HepG2 (cell line): ENCODE measurements around the gene ETFB. TPM values are rescaled to one million over a fixed set of nuclear protein-coding genes. Genes with fewer than 3 reads are reported as not detected.

Source experiments
- AKAP8 ChIP-seq: sonication (generic); formaldehyde crosslinking; IDR thresholded peaks from 2 replicates; pipeline ENCODE4 v1.5.1; 2020; ENCODE audit warnings: mild to moderate bottlenecking, missing genetic modification reagents
- FOSL2 ChIP-seq: sonication (generic); formaldehyde crosslinking; IDR thresholded peaks from 2 replicates; pipeline ENCODE4 v1.4.0; 2020; ENCODE audit warnings: missing genetic modification reagents
- MED13 ChIP-seq: sonication (generic); formaldehyde crosslinking; IDR thresholded peaks from 2 replicates; pipeline ENCODE4 v1.5.0; 2020; ENCODE audit warnings: missing genetic modification reagents
- NCOA5 ChIP-seq: sonication (generic); formaldehyde crosslinking; IDR thresholded peaks from 2 replicates; pipeline ENCODE4 v1.4.0; 2020; ENCODE audit warnings: missing genetic modification reagents
- NFYC ChIP-seq: IDR thresholded peaks from 2 replicates; pipeline ENCODE4 v1.6.1; 2016; ENCODE audit warnings: missing genetic modification reagents, missing compliant biosample characterization
- NR2F6 ChIP-seq, 2 experiments: IDR thresholded peaks; 2 replicates each; pipeline ENCODE4 v1.6.1; 2016; ENCODE audit warnings: antibody characterized with exemption in 1 of 2, mild to moderate bottlenecking in 1 of 2
- SNAPC2 ChIP-seq: sonication (generic); formaldehyde crosslinking; IDR thresholded peaks from 2 replicates; pipeline ENCODE4 v1.8.1; 2022; ENCODE audit warnings: mild to moderate bottlenecking, missing genetic modification reagents
- SRSF9 ChIP-seq: fragments of 200-400 bp; formaldehyde crosslinking; IDR thresholded peaks from 2 replicates; pipeline ENCODE4 v1.6.1; 2018; ENCODE audit warnings: borderline replicate concordance, mild to moderate bottlenecking, low read depth, low read length; ENCODE audit not compliant: insufficient read depth, poor library complexity, severe bottlenecking
- XRCC5 ChIP-seq: fragments of 200-400 bp; formaldehyde crosslinking; optimal IDR thresholded peaks from 2 replicates; pipeline ENCODE3; 2017; ENCODE audit warnings: mild to moderate bottlenecking, low read length
- ZNF274 ChIP-seq: sonication (generic); formaldehyde crosslinking; IDR thresholded peaks from 2 replicates; pipeline ENCODE4 v1.5.1; 2020; ENCODE audit warnings: mild to moderate bottlenecking, missing genetic modification reagents
- ZNF543 ChIP-seq: sonication (generic); formaldehyde crosslinking; IDR thresholded peaks from 2 replicates; pipeline ENCODE4 v1.4.0; 2020; ENCODE audit warnings: mild to moderate bottlenecking, missing genetic modification reagents
- polyA plus RNA-seq, 8 experiments: library from polyadenylated mRNA; depleted of rRNA in 3 of 8; stranded (reverse) in 7 of 8; unstranded in 1 of 8; fragments of >200 nt; fragmentation: Illumina TruSeq in 4 of 8; extraction: Trizol in 4 of 8; gene quantifications; 2 replicates each; pipeline versions ENCODE4 v1.2.1 to v1.2.3, GENCODE V29; 2011 to 2016; ENCODE audit warnings: low read depth in 4 of 8, missing spikeins in 1 of 8, mixed read lengths in 1 of 8; ENCODE audit not compliant: insufficient read depth in 1 of 8
- total RNA-seq, 5 experiments: library from RNA; depleted of rRNA; stranded (reverse); fragments of >200 nt; fragmentation: Illumina TruSeq; extraction: Trizol; gene quantifications; 2 replicates each; pipeline ENCODE4 v1.2.3, GENCODE V29; 2016; ENCODE audit warnings: low read depth in 1 of 5
- TF ChIP-seq, protein P1 (sequence below): sonication (generic); formaldehyde crosslinking; IDR thresholded peaks from 2 replicates; pipeline ENCODE4 v1.5.0; 2020; ENCODE audit warnings: mild to moderate bottlenecking, missing genetic modification reagents, borderline replicate concordance
- TF ChIP-seq, protein P2 (sequence below): sonication (generic); formaldehyde crosslinking; IDR thresholded peaks from 2 replicates; pipeline ENCODE4 v1.5.1; 2020; ENCODE audit warnings: mild to moderate bottlenecking, missing genetic modification reagents, moderate library complexity
- TF ChIP-seq, protein P3 (sequence below): sonication (generic); formaldehyde crosslinking; conservative IDR thresholded peaks from 2 replicates; pipeline ENCODE4 v1.4.0; 2020; ENCODE audit warnings: mild to moderate bottlenecking, missing genetic modification reagents, moderate library complexity

ETFB gene
- total and polyA plus RNA-seq, 2 of the 13 experiments (the other 11 are each of a cell fraction or from before 2014, with no cell fraction given) = 678 to 1,314 TPM

DNA sequence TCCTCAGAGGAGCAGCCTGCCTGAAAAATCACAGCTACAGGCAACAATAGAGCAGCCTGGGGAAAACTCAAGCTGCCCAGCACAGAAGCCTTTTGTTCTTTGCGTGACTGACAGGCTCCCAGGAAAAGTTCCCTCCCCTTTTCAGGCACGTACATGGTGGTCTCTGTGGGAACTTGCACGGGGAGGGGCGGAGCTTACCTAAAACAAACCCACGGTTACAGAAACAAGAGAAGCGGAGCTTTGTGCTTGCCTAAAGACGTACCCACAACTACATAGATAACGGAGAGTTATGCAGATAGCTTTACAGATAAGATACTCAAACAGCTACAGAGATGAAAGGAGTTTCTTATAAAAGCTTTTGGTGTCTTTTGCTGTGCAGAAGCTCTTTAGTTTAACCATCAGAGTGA, 11.4 kb downstream of the ETFB start (continued):
- TF ChIP-seq, protein P1, sequence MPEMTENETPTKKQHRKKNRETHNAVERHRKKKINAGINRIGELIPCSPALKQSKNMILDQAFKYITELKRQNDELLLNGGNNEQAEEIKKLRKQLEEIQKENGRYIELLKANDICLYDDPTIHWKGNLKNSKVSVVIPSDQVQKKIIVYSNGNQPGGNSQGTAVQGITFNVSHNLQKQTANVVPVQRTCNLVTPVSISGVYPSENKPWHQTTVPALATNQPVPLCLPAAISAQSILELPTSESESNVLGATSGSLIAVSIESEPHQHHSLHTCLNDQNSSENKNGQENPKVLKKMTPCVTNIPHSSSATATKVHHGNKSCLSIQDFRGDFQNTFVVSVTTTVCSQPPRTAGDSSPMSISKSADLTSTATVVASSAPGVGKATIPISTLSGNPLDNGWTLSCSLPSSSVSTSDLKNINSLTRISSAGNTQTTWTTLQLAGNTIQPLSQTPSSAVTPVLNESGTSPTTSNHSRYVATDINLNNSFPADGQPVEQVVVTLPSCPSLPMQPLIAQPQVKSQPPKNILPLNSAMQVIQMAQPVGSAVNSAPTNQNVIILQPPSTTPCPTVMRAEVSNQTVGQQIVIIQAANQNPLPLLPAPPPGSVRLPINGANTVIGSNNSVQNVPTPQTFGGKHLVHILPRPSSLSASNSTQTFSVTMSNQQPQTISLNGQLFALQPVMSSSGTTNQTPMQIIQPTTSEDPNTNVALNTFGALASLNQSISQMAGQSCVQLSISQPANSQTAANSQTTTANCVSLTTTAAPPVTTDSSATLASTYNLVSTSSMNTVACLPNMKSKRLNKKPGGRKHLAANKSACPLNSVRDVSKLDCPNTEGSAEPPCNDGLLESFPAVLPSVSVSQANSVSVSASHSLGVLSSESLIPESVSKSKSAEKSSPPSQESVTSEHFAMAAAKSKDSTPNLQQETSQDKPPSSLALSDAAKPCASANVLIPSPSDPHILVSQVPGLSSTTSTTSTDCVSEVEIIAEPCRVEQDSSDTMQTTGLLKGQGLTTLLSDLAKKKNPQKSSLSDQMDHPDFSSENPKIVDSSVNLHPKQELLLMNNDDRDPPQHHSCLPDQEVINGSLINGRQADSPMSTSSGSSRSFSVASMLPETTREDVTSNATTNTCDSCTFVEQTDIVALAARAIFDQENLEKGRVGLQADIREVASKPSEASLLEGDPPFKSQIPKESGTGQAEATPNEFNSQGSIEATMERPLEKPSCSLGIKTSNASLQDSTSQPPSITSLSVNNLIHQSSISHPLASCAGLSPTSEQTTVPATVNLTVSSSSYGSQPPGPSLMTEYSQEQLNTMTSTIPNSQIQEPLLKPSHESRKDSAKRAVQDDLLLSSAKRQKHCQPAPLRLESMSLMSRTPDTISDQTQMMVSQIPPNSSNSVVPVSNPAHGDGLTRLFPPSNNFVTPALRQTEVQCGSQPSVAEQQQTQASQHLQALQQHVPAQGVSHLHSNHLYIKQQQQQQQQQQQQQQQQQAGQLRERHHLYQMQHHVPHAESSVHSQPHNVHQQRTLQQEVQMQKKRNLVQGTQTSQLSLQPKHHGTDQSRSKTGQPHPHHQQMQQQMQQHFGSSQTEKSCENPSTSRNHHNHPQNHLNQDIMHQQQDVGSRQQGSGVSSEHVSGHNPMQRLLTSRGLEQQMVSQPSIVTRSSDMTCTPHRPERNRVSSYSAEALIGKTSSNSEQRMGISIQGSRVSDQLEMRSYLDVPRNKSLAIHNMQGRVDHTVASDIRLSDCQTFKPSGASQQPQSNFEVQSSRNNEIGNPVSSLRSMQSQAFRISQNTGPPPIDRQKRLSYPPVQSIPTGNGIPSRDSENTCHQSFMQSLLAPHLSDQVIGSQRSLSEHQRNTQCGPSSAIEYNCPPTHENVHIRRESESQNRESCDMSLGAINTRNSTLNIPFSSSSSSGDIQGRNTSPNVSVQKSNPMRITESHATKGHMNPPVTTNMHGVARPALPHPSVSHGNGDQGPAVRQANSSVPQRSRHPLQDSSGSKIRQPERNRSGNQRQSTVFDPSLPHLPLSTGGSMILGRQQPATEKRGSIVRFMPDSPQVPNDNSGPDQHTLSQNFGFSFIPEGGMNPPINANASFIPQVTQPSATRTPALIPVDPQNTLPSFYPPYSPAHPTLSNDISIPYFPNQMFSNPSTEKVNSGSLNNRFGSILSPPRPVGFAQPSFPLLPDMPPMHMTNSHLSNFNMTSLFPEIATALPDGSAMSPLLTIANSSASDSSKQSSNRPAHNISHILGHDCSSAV (CRISPR knock-in tag) = no peak
- TF ChIP-seq SNAPC2 (CRISPR knock-in tag) = no peak
- TF ChIP-seq ZNF274 (CRISPR knock-in tag) = no peak
- peak; percentile 58; the same call in 1 of the 2 replicates for TF ChIP-seq MED13 (CRISPR knock-in tag)
- TF ChIP-seq AKAP8 (CRISPR knock-in tag) = peak; percentile 35; the same call in 1 of the 2 replicates
- TF ChIP-seq SRSF9 = no peak
- TF ChIP-seq, protein P2, sequence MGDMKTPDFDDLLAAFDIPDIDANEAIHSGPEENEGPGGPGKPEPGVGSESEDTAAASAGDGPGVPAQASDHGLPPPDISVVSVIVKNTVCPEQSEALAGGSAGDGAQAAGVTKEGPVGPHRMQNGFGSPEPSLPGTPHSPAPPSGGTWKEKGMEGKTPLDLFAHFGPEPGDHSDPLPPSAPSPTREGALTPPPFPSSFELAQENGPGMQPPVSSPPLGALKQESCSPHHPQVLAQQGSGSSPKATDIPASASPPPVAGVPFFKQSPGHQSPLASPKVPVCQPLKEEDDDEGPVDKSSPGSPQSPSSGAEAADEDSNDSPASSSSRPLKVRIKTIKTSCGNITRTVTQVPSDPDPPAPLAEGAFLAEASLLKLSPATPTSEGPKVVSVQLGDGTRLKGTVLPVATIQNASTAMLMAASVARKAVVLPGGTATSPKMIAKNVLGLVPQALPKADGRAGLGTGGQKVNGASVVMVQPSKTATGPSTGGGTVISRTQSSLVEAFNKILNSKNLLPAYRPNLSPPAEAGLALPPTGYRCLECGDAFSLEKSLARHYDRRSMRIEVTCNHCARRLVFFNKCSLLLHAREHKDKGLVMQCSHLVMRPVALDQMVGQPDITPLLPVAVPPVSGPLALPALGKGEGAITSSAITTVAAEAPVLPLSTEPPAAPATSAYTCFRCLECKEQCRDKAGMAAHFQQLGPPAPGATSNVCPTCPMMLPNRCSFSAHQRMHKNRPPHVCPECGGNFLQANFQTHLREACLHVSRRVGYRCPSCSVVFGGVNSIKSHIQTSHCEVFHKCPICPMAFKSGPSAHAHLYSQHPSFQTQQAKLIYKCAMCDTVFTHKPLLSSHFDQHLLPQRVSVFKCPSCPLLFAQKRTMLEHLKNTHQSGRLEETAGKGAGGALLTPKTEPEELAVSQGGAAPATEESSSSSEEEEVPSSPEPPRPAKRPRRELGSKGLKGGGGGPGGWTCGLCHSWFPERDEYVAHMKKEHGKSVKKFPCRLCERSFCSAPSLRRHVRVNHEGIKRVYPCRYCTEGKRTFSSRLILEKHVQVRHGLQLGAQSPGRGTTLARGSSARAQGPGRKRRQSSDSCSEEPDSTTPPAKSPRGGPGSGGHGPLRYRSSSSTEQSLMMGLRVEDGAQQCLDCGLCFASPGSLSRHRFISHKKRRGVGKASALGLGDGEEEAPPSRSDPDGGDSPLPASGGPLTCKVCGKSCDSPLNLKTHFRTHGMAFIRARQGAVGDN (CRISPR knock-in tag) = no peak
- TF ChIP-seq FOSL2 (CRISPR knock-in tag) = peak; percentile 68
- TF ChIP-seq XRCC5 = peak; percentile 5
- peak; percentile 78 for TF ChIP-seq NR2F6 (IDR thresholded peaks at IDR 0.05)
- peak; percentile 80 for TF ChIP-seq NR2F6 (CRISPR knock-in tag; IDR thresholded peaks at IDR 0.05)
- TF ChIP-seq NFYC = 0 out of 2 replicates have a peak, but pooled peaks have one; percentile 13
- no peak for TF ChIP-seq ZNF543
- TF ChIP-seq, protein P3, sequence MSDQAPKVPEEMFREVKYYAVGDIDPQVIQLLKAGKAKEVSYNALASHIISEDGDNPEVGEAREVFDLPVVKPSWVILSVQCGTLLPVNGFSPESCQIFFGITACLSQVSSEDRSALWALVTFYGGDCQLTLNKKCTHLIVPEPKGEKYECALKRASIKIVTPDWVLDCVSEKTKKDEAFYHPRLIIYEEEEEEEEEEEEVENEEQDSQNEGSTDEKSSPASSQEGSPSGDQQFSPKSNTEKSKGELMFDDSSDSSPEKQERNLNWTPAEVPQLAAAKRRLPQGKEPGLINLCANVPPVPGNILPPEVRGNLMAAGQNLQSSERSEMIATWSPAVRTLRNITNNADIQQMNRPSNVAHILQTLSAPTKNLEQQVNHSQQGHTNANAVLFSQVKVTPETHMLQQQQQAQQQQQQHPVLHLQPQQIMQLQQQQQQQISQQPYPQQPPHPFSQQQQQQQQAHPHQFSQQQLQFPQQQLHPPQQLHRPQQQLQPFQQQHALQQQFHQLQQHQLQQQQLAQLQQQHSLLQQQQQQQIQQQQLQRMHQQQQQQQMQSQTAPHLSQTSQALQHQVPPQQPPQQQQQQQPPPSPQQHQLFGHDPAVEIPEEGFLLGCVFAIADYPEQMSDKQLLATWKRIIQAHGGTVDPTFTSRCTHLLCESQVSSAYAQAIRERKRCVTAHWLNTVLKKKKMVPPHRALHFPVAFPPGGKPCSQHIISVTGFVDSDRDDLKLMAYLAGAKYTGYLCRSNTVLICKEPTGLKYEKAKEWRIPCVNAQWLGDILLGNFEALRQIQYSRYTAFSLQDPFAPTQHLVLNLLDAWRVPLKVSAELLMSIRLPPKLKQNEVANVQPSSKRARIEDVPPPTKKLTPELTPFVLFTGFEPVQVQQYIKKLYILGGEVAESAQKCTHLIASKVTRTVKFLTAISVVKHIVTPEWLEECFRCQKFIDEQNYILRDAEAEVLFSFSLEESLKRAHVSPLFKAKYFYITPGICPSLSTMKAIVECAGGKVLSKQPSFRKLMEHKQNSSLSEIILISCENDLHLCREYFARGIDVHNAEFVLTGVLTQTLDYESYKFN (CRISPR knock-in tag) = peak; percentile 87
- TF ChIP-seq NCOA5 (CRISPR knock-in tag) = no peak
